PC-3 (cell line): ENCODE results near the gene PPP1R3E. TPM values are rescaled to one million over a fixed set of nuclear protein-coding genes. Genes with fewer than 3 reads are reported as not detected.
A peak's percentile ranks its signal among the peaks of the same experiment; 100 is the strongest.

Experiments
- ATAC-seq: fragments of 200-7000 bp; cut with Tn5 transposase; 2 replicates; pipeline ENCODE4 v1.9.1; 2020; ENCODE audit warnings: mild to moderate bottlenecking, moderate library complexity
- BruUV-seq: library from RNA; stranded (reverse); fragments of 400-500 nt; replicated peaks from 2 replicates; lab custom pipeline; 2021; lab: Mats Ljungman, UMichigan
- CTCF ChIA-PET: fragments of 300-600 bp; sonication (Branson Sonifier 250); formaldehyde crosslinking; loops from one replicate; lab custom pipeline; 2022; ENCODE audit warnings: antibody characterized with exemption; lab: Charles Lee
- POLR2A ChIA-PET: fragments of 300-600 bp; sonication (Branson Sonifier 250); formaldehyde crosslinking; loops from one replicate; lab custom pipeline; 2022; ENCODE audit warnings: antibody characterized with exemption; ENCODE audit not compliant: unreplicated experiment; lab: Charles Lee
- DNase-seq: peaks from one replicate; pipeline ENCODE4 v3.0.0-alpha.2; 2015
- H2AFZ ChIP-seq: fragments of 300-600 bp; sonication (generic); 2 replicates; pipeline ENCODE4 v1.6.0; 2016; ENCODE audit warnings: antibody characterized with exemption, low read length
- H3F3A ChIP-seq: fragments of 300-600 bp; sonication (generic); one replicate; pipeline ENCODE4 v1.6.0; 2017; ENCODE audit warnings: antibody characterized with exemption, low read length, control low read depth, mild to moderate bottlenecking; ENCODE audit not compliant: unreplicated experiment
- H3K27ac ChIP-seq: fragments of 300-600 bp; sonication (generic); 2 replicates; pipeline ENCODE4 v1.5.1; 2016; ENCODE audit warnings: mild to moderate bottlenecking, low read length
- H3K27me3 ChIP-seq: fragments of 300-600 bp; sonication (generic); 2 replicates; pipeline ENCODE4 v1.6.1; 2016; ENCODE audit warnings: low read length, mixed read lengths
- H3K36me3 ChIP-seq: fragments of 300-600 bp; sonication (generic); 2 replicates; pipeline ENCODE4 v1.6.1; 2016; ENCODE audit warnings: low read depth, mixed run types, low read length, mixed read lengths
- H3K4me1 ChIP-seq: fragments of 300-600 bp; sonication (generic); 2 replicates; pipeline ENCODE4 v1.5.1; 2016; ENCODE audit warnings: low read length; ENCODE audit not compliant: insufficient read depth
- H3K4me2 ChIP-seq: fragments of 300-600 bp; sonication (generic); 2 replicates; pipeline ENCODE4 v1.6.0; 2016; ENCODE audit warnings: low read length
- H3K4me3 ChIP-seq: fragments of 300-600 bp; sonication (generic); 2 replicates; pipeline ENCODE4 v1.5.1; 2016; ENCODE audit warnings: mild to moderate bottlenecking, low read length, mixed read lengths
- H3K79me2 ChIP-seq: fragments of 300-600 bp; sonication (generic); 2 replicates; pipeline ENCODE4 v1.6.1; 2017; ENCODE audit warnings: low read length, mixed read lengths
- H3K9ac ChIP-seq: fragments of 300-600 bp; sonication (generic); 2 replicates; pipeline ENCODE4 v1.6.0; 2016; ENCODE audit warnings: mild to moderate bottlenecking, low read length
- H3K9me2 ChIP-seq: fragments of 300-600 bp; sonication (generic); replicated peaks from 2 replicates; pipeline ENCODE4 v1.6.1; 2016; ENCODE audit warnings: mixed run types, low read length, mixed read lengths
- H3K9me3 ChIP-seq: fragments of 300-600 bp; sonication (generic); 2 replicates; pipeline ENCODE4 v1.6.1; 2016; ENCODE audit warnings: low read length, mixed read lengths
- H4K20me1 ChIP-seq: fragments of 300-600 bp; sonication (generic); 2 replicates; pipeline ENCODE4 v1.6.1; 2016; ENCODE audit warnings: low read length, mixed read lengths
- EZH2 ChIP-seq: fragments of 300-600 bp; sonication (generic); IDR thresholded peaks from one replicate; pipeline ENCODE4 v1.6.1; 2017; ENCODE audit warnings: antibody characterized with exemption, mild to moderate bottlenecking, low read length; ENCODE audit not compliant: unreplicated experiment
- EZH2phosphoT487 ChIP-seq: fragments of 300-600 bp; sonication (generic); IDR thresholded peaks from 2 replicates; pipeline ENCODE4 v1.6.1; 2018; ENCODE audit warnings: mild to moderate bottlenecking, antibody characterized with exemption, low read length, borderline replicate concordance
- intact Hi-C: fragments of 100-400 bp; cut with micrococcal nuclease; formaldehyde crosslinking; loops from 2 replicates; pipeline ENCODE4 v1.9.0; 2023
- total RNA-seq: library from RNA; depleted of rRNA; stranded (reverse); fragments of >200 nt; gene quantifications from 2 replicates; pipeline ENCODE4 v1.2.3, GENCODE V29; 2014
- TF ChIP-seq, protein P1 (sequence below): fragments of 300-600 bp; sonication (generic); conservative IDR thresholded peaks from 2 replicates; pipeline ENCODE4 v1.5.1; 2017; ENCODE audit warnings: antibody characterized with exemption, low read depth, mild to moderate bottlenecking, low read length

Gene PPP1R3E
- total RNA-seq, 1 experiment from 2014 or later, result 3.2 TPM

DNA sequence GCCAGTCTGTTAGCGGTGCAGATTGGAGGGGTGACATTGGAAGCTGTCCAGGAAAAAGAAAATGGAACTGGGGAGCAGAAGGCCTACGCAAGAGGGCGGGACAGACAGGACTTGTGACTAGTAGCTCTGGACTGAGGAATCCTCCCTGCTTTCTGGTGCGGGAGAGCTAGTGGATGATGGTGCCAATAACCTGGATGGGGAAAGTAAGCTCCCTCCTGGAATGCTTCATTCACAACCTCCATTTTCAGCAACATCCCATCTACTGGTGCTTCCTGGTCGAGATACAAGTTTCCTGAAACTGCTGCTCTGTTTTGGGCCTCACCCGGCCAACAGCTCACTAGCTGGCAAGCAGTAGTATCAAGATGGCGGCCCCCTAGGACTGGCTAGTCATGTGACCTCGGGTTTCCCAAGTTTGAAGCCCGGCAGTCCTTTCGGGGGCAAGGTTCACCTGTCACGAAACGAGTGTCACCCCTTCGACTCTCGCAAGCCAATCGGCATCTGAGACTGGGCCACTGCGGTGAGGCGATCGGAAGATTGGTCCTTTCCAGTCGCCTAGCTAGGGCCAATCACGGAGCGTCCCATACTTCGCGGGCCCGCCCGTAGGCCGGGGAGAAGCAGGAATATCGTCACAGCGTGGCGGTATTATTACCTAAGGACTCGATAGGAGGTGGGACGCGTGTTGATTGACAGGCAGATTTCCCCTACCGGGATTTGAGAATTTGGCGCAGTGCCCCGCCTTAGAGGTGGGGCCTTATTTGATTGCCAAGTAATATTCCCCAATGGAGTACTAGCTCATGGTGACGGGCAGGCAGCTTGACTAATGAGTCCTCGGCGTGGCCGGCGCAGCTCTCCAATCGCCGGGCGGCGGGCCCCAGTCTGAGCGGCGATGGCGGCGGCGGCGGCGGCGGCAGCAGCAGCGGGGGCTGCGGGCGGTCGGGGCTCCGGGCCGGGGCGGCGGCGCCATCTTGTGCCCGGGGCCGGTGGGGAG is 18.2 kb upstream of the PPP1R3E start, which contains the start of gene PABPN1:
Gene PABPN1 (plus strand): TSS at position 874 of the 988 bp plus-strand sequence. CDS start 13 bp downstream, at position 887.
- ATAC-seq, result peak; percentile 91
- intact Hi-C loops, result loop anchor here (1.0 kb wide), 3 partner anchors 15 to 148 kb away; partner anchors contain the start of genes BCL2L2 and NGDN
- no peaks in the 10 kb centered on the region for H3K9me2 ChIP-seq
- POLR2A ChIA-PET, result interaction anchor here (0.7 to 2.0 kb wide), 7 partner anchors 14 to 820 kb away, joined by 3 to 13 read pairs (median 6); partner anchors contain the start of genes BCL2L2, EMC9, HOMEZ and PPP1R3E
- CTCF ChIA-PET, result interaction anchor here (0.7 to 2.1 kb wide), 4 partner anchors 20 to 656 kb away, joined by 4 to 14 read pairs (median 5); no protein-coding TSS in a partner anchor
- TSS peak; percentile 93 for BruUV-seq
- peak within 1 kb of the TSS; percentile 89 for H2AFZ ChIP-seq
- no peak for TF ChIP-seq EZH2phosphoT487
- TF ChIP-seq, protein P1, sequence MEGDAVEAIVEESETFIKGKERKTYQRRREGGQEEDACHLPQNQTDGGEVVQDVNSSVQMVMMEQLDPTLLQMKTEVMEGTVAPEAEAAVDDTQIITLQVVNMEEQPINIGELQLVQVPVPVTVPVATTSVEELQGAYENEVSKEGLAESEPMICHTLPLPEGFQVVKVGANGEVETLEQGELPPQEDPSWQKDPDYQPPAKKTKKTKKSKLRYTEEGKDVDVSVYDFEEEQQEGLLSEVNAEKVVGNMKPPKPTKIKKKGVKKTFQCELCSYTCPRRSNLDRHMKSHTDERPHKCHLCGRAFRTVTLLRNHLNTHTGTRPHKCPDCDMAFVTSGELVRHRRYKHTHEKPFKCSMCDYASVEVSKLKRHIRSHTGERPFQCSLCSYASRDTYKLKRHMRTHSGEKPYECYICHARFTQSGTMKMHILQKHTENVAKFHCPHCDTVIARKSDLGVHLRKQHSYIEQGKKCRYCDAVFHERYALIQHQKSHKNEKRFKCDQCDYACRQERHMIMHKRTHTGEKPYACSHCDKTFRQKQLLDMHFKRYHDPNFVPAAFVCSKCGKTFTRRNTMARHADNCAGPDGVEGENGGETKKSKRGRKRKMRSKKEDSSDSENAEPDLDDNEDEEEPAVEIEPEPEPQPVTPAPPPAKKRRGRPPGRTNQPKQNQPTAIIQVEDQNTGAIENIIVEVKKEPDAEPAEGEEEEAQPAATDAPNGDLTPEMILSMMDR, result no peak
- no peak for TF ChIP-seq EZH2
- H3K79me2 ChIP-seq, result peaks cover 26% of the 10 kb centered on the region
- H3K4me3 ChIP-seq, result peak within 1 kb of the TSS; percentile 99
- H3K9me3 ChIP-seq, result no peaks in the 10 kb centered on the region
- H3K36me3 ChIP-seq, result peaks cover 36% of the 10 kb centered on the region
- no peaks in the 10 kb centered on the region for H3F3A ChIP-seq
- peak; percentile 100 for DNase-seq
- peak within 1 kb of the TSS; percentile 96 for H3K9ac ChIP-seq
- peaks cover 17% of the 10 kb centered on the region for H3K4me1 ChIP-seq
- peak within 1 kb of the TSS; percentile 80 for H3K27ac ChIP-seq
- H3K4me2 ChIP-seq, result peak within 1 kb of the TSS; percentile 94
- no peaks in the 10 kb centered on the region for H3K27me3 ChIP-seq
- H4K20me1 ChIP-seq, result peaks cover 11% of the 10 kb centered on the region; the same call in 1 of the 2 replicates

DNA sequence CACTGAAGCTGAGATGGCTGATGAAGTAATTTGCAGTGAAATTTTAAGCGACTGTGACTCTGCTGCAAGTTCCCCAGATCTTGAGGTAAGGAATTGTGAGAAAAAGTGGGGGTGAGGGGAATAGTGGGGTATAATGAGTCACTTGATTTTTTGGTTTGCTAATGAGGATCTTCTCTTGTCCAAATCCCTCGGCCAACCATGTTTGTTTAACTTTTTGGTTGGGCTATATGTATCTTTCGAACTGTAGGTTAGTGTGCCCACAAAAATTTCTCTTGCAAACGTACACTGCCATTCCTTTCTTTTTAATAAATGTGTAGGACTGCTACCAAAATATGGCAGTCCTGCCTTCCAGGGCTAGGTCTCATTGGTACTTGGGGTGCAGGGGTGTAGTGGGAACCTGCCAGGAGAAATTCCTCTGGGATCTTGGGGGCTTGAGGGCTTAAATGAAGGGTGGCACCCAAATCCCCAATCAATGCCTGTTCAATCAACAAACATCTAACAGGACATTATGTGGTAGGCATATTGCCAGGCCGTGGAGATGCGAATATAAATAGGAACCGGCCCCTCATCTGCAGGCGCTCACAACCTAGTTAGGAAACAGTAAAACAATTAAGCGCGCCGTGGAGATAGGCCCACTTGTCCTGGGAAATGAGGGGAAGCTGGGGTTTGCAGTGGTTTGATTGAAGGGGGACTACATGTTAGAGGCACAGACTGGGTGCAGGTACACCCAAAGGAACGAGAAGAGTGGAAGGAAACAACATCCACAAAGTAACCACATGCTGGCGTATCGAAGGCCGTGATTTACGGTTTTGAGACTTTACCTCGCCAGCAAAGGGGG is 17.3 kb upstream of the PPP1R3E start:
- Histone ChIP-seq H3K4me3 (peak overlapping the region; percentile 44), H3K4me2 (peak overlapping the region; percentile 80), H3F3A (no peaks in the 10 kb centered on the region), H2AFZ (peak overlapping the region; percentile 89), H3K9me3 (no peaks in the 10 kb centered on the region), H3K27me3 (no peaks in the 10 kb centered on the region), H3K4me1 (peaks cover 17% of the 10 kb centered on the region), H4K20me1 (peaks cover 11% of the 10 kb centered on the region; the same call in 1 of the 2 replicates), H3K9ac (peak overlapping the region; percentile 63), H3K27ac (peak overlapping the region; percentile 80), H3K79me2 (peaks cover 26% of the 10 kb centered on the region), H3K9me2 (no peaks in the 10 kb centered on the region), H3K36me3 (peaks cover 34% of the 10 kb centered on the region)
- no TSS peak for BruUV-seq
- TF ChIP-seq EZH2 (no peak), EZH2phosphoT487 (no peak)
- TF ChIP-seq, protein P1, result no peak
- DNase-seq, result no peak
- POLR2A ChIA-PET, result interaction anchor here (0.7 to 2.0 kb wide), 4 partner anchors 13 to 34 kb away, joined by 3 to 16 read pairs (median 9); partner anchors contain the start of genes BCL2L2, HOMEZ and PPP1R3E
- intact Hi-C loops, result no loop called here
- CTCF ChIA-PET, result interaction anchor here (0.6 kb wide), 1 partner anchor 24 kb away, joined by 4 read pairs; no protein-coding TSS in a partner anchor
- no peak for ATAC-seq
